CD4-positive, alpha-beta T cell (primary cell): ENCODE measurements around the gene DYRK1A. TPM values are rescaled to one million over a fixed set of nuclear protein-coding genes. Genes with fewer than 3 reads are reported as not detected.

Experiments
- ATAC-seq: fragments of 200-7000 bp; cut with Tn5 transposase; one replicate; pipeline ENCODE4 v1.10.0; 2022; ENCODE audit warnings: mild to moderate bottlenecking; ENCODE audit not compliant: poor library complexity
- CTCF ChIA-PET: fragments of 350-600 bp; sonication (Branson Sonifier 250); formaldehyde crosslinking; loops from one replicate; lab custom pipeline; 2021; ENCODE audit warnings: antibody characterized with exemption, inconsistent platforms; lab: Charles Lee
- POLR2A ChIA-PET: fragments of 350-600 bp; sonication (Branson Sonifier 250); formaldehyde crosslinking; loops from one replicate; lab custom pipeline; 2021; ENCODE audit warnings: antibody characterized with exemption, inconsistent platforms; lab: Charles Lee
- DNase-seq, 14 experiments: peaks; one replicate each; pipeline ENCODE4 v3.0.0-alpha.2; 2013 to 2020; ENCODE audit warnings: mixed read lengths in 2 of 14
- H3K27ac ChIP-seq, 2 donors: one replicate each; pipeline versions ENCODE4 v1.5.1 to v1.7.0; 2013; ENCODE audit warnings: low read length in 2 of 2, low read depth in 1 of 2, mild to moderate bottlenecking in 1 of 2
- H3K27me3 ChIP-seq, 2 experiments: 1 replicate in 1 of 2; 2 replicates in 1 of 2; pipeline versions ENCODE4 v1.6.1 to v1.7.0; 2013; ENCODE audit warnings: low read length in 2 of 2, control low read depth in 1 of 2, mild to moderate bottlenecking in 1 of 2, moderate library complexity in 1 of 2; ENCODE audit not compliant: insufficient read depth in 2 of 2, control insufficient read depth in 1 of 2
- H3K36me3 ChIP-seq: one replicate; pipeline ENCODE4 v1.6.1; 2013; ENCODE audit warnings: low read length, control low read depth; ENCODE audit not compliant: insufficient read depth
- H3K4me1 ChIP-seq: one replicate; pipeline ENCODE4 v1.6.1; 2013; ENCODE audit warnings: low read length, control low read depth; ENCODE audit not compliant: insufficient read depth
- H3K4me3 ChIP-seq: one replicate; pipeline ENCODE4 v1.5.1; 2013; ENCODE audit warnings: mild to moderate bottlenecking, low read length, moderate library complexity
- H3K9me3 ChIP-seq, 2 experiments: 1 replicate in 1 of 2; 2 replicates in 1 of 2; pipeline versions ENCODE4 v1.6.1 to v1.7.0; 2013; ENCODE audit warnings: low read length in 2 of 2, mild to moderate bottlenecking in 2 of 2, control low read depth in 1 of 2, moderate library complexity in 1 of 2; ENCODE audit not compliant: control insufficient read depth in 1 of 2, insufficient read depth in 1 of 2
- H3K27ac Mint-ChIP-seq: one replicate; pipeline ENCODE4 v1.8.0; 2020; ENCODE audit warnings: mixed read lengths
- H3K27me3 Mint-ChIP-seq: one replicate; pipeline ENCODE4 v1.8.0; 2021; ENCODE audit warnings: mixed read lengths
- H3K36me3 Mint-ChIP-seq: one replicate; pipeline ENCODE4 v1.8.0; 2021; ENCODE audit warnings: low read depth, mixed read lengths
- H3K4me1 Mint-ChIP-seq: one replicate; pipeline ENCODE4 v1.8.0; 2021; ENCODE audit warnings: low read depth, mixed read lengths
- H3K4me3 Mint-ChIP-seq: one replicate; pipeline ENCODE4 v1.8.0; 2020; ENCODE audit warnings: mild to moderate bottlenecking, mixed read lengths
- H3K9me3 Mint-ChIP-seq: one replicate; pipeline ENCODE4 v1.8.0; 2020; ENCODE audit warnings: mixed read lengths
- CTCF ChIP-seq: fragments of 200-600 bp; IDR thresholded peaks from one replicate; pipeline ENCODE4 v1.8.0; 2022; ENCODE audit warnings: antibody characterized with exemption, mild to moderate bottlenecking
- intact Hi-C, 2 experiments: fragments of 100-400 bp; cut with DNase I in 1 of 2; cut with micrococcal nuclease in 1 of 2; formaldehyde crosslinking; loops; one replicate each; pipeline versions ENCODE4 v1.15.1 to v1.9.0; 2023 to 2025; cut with DNase I, micrococcal nuclease
- total RNA-seq, 174 experiments: library from RNA in 2 of 174; stranded (reverse) in 2 of 174; gene quantifications; one replicate each; pipeline ENCODE4 v1.2.3 and lab custom pipeline; 2021 to 2026

The DYRK1A gene
- total RNA-seq, 2 experiments from 2014 or later = 135 to 145 TPM

- ATAC-seq (no peak), DNase-seq (no peak)
- Mint-ChIP-seq H3K4me1 (peaks cover 3% of the 10 kb centered on the region), H3K27me3 (peaks cover 7% of the 10 kb centered on the region), H3K4me3 (no peak overlapping the region), H3K36me3 (peaks cover 1% of the 10 kb centered on the region), H3K9me3 (peaks cover 1% of the 10 kb centered on the region), H3K27ac (no peak overlapping the region)
- no peak overlapping the region for H3K4me3 ChIP-seq
- intact Hi-C loops = no loop called here
- H3K4me1 ChIP-seq = peaks cover 4% of the 10 kb centered on the region
- no peaks in the 10 kb centered on the region for H3K36me3 ChIP-seq
- ChIA-PET POLR2A (no interaction called here), CTCF (no interaction called here)
- no peak for TF ChIP-seq CTCF
- no peak overlapping the region for H3K27ac ChIP-seq
- H3K9me3 ChIP-seq = no peaks in the 10 kb centered on the region
- H3K27me3 ChIP-seq = peaks cover 0 to 4% of the 10 kb centered on the region in 2 experiments
Measured at GRCh38 chr21:37356706-37357105, 9.9 kb upstream of the DYRK1A start.

GRCh38 chr21:37357691-37358090 lies 8.9 kb upstream of the DYRK1A start:
- Mint-ChIP-seq H3K27ac (no peak overlapping the region), H3K36me3 (no peaks in the 10 kb centered on the region), H3K9me3 (no peaks in the 10 kb centered on the region), H3K4me1 (peaks cover 3% of the 10 kb centered on the region), H3K27me3 (peaks cover 7% of the 10 kb centered on the region), H3K4me3 (no peak overlapping the region)
- peaks cover 4% of the 10 kb centered on the region for H3K4me1 ChIP-seq
- H3K27ac ChIP-seq = no peak overlapping the region
- H3K4me3 ChIP-seq = no peak overlapping the region
- H3K9me3 ChIP-seq = no peaks in the 10 kb centered on the region
- no peaks in the 10 kb centered on the region for H3K36me3 ChIP-seq
- ATAC-seq (no peak), DNase-seq (no peak)
- TF ChIP-seq CTCF = no peak
- CTCF ChIA-PET = no interaction called here
- POLR2A ChIA-PET = no interaction called here
- H3K27me3 ChIP-seq = no peaks in the 10 kb centered on the region
- intact Hi-C loops = no loop called here

DNA sequence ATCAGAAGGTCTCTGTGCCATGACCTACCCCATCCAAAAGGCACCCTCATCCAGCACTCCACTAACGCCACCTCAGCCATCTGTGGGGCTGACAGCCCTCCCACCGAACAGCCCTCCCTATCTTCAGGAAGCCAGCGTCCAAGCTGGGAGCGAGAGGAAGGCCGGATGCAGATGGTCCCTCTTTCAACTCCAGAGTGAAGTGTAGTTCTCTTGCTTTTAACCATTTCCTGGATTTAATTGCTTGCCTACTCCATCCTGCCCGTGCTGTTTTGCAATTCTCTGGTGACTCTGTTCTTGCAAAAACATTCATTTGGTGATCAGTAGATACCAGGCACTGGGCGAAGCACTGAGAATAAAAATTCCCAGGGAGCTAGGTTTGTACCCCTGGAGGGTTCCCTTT lies 8.2 kb upstream of the DYRK1A start:
- ATAC-seq (no peak), DNase-seq (no peak)
- peaks cover 3% of the 10 kb centered on the region for H3K4me1 Mint-ChIP-seq
- H3K27me3 Mint-ChIP-seq = peaks cover 6% of the 10 kb centered on the region
- Histone ChIP-seq H3K27ac (no peak overlapping the region), H3K4me3 (no peak overlapping the region), H3K9me3 (no peaks in the 10 kb centered on the region), H3K4me1 (peaks cover 4% of the 10 kb centered on the region), H3K27me3 (no peaks in the 10 kb centered on the region), H3K36me3 (no peaks in the 10 kb centered on the region)
- H3K9me3 Mint-ChIP-seq = no peaks in the 10 kb centered on the region
- intact Hi-C loops = no loop called here
- TF ChIP-seq CTCF = no peak
- no peak overlapping the region for H3K4me3 Mint-ChIP-seq
- no peaks in the 10 kb centered on the region for H3K36me3 Mint-ChIP-seq
- H3K27ac Mint-ChIP-seq = no peak overlapping the region
- CTCF ChIA-PET = no interaction called here
- POLR2A ChIA-PET = no interaction called here
